Spleen (tissue), 11 donors: Measurements from ENCODE around the gene DTX1. TPM values are rescaled to one million over a fixed set of nuclear protein-coding genes. Genes with fewer than 3 reads are reported as not detected.
"Not testable (repeated sequence)": the region's sequence is repeated elsewhere in the genome, so short reads cannot be mapped to it uniquely, and the experiment has no call there.

Experiments used
- DNase-seq: peaks from one replicate; pipeline ENCODE4 v3.0.0-alpha.2; 2020
- H3K27ac ChIP-seq, 8 donors: fragments of 200-600 bp; sonication (generic) in 7 of 8; 1 replicate in 4 of 8; 2 replicates in 4 of 8; pipeline versions ENCODE4 v1.5.0 to v1.8.0; 2016 to 2021; ENCODE audit warnings: inconsistent platforms in 4 of 8, mild to moderate bottlenecking in 4 of 8, moderate library complexity in 1 of 8
- H3K27me3 ChIP-seq, 7 donors: fragments of 200-600 bp; sonication (generic) in 6 of 7; replicated peaks in 1 of 7; 1 replicate in 4 of 7; 2 replicates in 3 of 7; pipeline versions ENCODE4 v1.5.0 to v1.8.0; 2016 to 2021; ENCODE audit warnings: inconsistent platforms in 3 of 7, mild to moderate bottlenecking in 1 of 7
- H3K36me3 ChIP-seq, 6 donors: fragments of 200-600 bp; sonication (generic) in 5 of 6; 1 replicate in 4 of 6; 2 replicates in 2 of 6; pipeline versions ENCODE4 v1.5.0 to v1.8.0; 2016 to 2021; ENCODE audit warnings: inconsistent platforms in 2 of 6
- H3K4me1 ChIP-seq, 6 donors: fragments of 200-600 bp; sonication (generic) in 5 of 6; 1 replicate in 3 of 6; 2 replicates in 3 of 6; pipeline versions ENCODE4 v1.5.0 to v1.8.0; 2016 to 2021; ENCODE audit warnings: inconsistent platforms in 3 of 6
- H3K4me3 ChIP-seq, 8 donors: fragments of 200-600 bp; sonication (generic) in 7 of 8; 1 replicate in 4 of 8; 2 replicates in 4 of 8; pipeline versions ENCODE4 v1.5.0 to v1.8.0; 2016 to 2021; ENCODE audit warnings: inconsistent platforms in 4 of 8, mild to moderate bottlenecking in 4 of 8, moderate library complexity in 2 of 8
- H3K9me3 ChIP-seq, 8 donors: fragments of 200-600 bp; sonication (generic) in 7 of 8; 1 replicate in 4 of 8; 2 replicates in 4 of 8; pipeline versions ENCODE4 v1.5.0 to v1.8.0; 2016 to 2021; ENCODE audit warnings: inconsistent platforms in 4 of 8
- POLR2A ChIP-seq, 3 donors: fragments of 450-650 bp; IDR thresholded peaks; one replicate each; pipeline ENCODE4 v1.5.1; 2017; ENCODE audit warnings: antibody characterized with exemption in 3 of 3, mild to moderate bottlenecking in 1 of 3
- POLR2AphosphoS5 ChIP-seq, 3 donors: sonication (generic); formaldehyde crosslinking; IDR thresholded peaks; one replicate each; pipeline ENCODE4 v1.5.1; 2017; ENCODE audit warnings: antibody characterized with exemption in 3 of 3
- WGBS, 5 donors: extraction: QIAGEN DNeasy Blood & Tissue Kit in 3 of 5; methylation state at CpG; one replicate each; pipeline versions ENCODE4 v1.1.5 to v1.1.7; 2013 to 2018; 5-methylcytosine and 5-hydroxymethylcytosine counted together
- intact Hi-C: fragments of 100-400 bp; cut with DNase I; formaldehyde crosslinking; loops from one replicate; pipeline ENCODE4 v1.15.0; 2023; ENCODE audit warnings: low total_unique reads
- polyA plus RNA-seq, 3 donors: library from polyadenylated mRNA; stranded (reverse); fragments of 200-250 nt; gene quantifications; one replicate each; pipeline ENCODE4 v1.2.1, GENCODE V29; 2013
- total RNA-seq, 7 donors: library from RNA; depleted of rRNA in 3 of 7; stranded (reverse); fragments of >200 nt in 3 of 7; fragmentation: NEBNext Ultra II Directional in 4 of 7; extraction: Animal tissue kit (Norgen Biotek cat#: 25700) in 4 of 7; gene quantifications; one replicate each; pipeline versions ENCODE4 v1.1.0 to v1.2.1, GENCODE V29; 2016 to 2021
- TF ChIP-seq, protein P1 (sequence below), 11 experiments: fragments of 200-600 bp in 7 of 11; fragments of 450-650 bp in 4 of 11; sonication (generic) in 4 of 11; IDR thresholded peaks in 8 of 11; conservative IDR thresholded peaks in 3 of 11; 1 replicate in 7 of 11; 2 replicates in 4 of 11; pipeline versions ENCODE4 v1.4.0 to v1.8.0; 2016 to 2021; ENCODE audit warnings: antibody characterized with exemption in 11 of 11, inconsistent platforms in 4 of 11, mild to moderate bottlenecking in 1 of 11
- donor health status: healthy with polysubstance abuse.
- donor health status: DM: no; HTN: no; CAD: no; lungs with moderate emphysema.
- donor health status: DM: no; HTN: no; CAD: no.
- donor health status: Bipolar disorder and iron deficiency.
- donor health status: healthy.
- donor health status: DM: no; HTN: no; CAD: no.
- donor health status: DM: yes; HTN: yes; CAD: no.

The DTX1 gene
- total and polyA plus RNA-seq, 10 donors = 53.4 to 141 (median 83.6) TPM

DNA sequence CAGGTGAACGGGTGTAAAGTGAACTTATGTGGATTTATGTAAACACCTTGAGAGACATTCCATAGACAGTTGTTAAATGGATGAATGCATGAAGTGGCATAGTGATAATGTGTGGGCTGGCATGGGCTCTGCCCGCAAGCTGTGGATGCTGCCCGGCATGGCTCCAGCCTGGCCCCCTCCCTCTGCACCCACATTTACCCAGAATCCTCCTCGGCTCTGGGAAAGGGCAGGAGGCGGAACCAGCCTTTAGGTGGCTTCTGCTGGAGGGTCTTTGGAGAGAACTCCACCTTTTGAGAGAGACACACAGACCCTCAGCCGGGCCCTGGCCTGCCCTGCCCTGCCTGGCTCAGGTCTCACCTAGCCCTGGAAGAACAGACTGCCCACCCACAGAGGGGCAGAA lies 60.3 kb downstream of the DTX1 start:
- no peak for TF ChIP-seq POLR2AphosphoS5 (IDR thresholded peaks at IDR 0.05)
- intact Hi-C loops = no loop called here
- Histone ChIP-seq H3K4me3 (no peak overlapping the region), H3K4me1 (no peaks in the 10 kb centered on the region), H3K27me3 (peaks cover 0 to 17% (median 0%) of the 10 kb centered on the region in 7 donors), H3K27ac (no peak overlapping the region), H3K36me3 (no peaks in the 10 kb centered on the region), H3K9me3 (no peaks in the 10 kb centered on the region)
- no peak for DNase-seq
- 69 to 90% (median 75%) methylated on average over 6 of the region's 6 CpGs for WGBS, 5 donors

DNA sequence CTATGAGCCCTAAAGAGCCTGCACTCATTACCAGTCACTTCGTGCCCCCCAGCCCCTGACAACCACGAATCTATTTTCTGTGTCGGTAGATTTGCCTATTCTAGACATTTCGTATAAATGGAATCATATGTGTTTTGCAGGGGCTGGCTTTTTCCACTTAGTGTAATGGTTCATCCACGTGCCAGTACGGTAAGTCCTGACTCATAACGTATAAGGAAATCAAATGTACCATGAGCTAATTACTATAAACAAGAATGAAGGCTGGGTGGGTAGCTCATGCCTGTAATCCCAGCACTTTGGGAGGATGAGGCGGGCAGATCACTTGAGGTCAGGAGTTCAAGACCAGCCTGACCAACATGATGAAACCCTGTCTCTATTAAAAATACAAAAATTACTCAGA lies 61.2 kb downstream of the DTX1 start:
- intact Hi-C loops, H3K4me3 ChIP-seq, H3K27ac ChIP-seq, H3K4me1 ChIP-seq, DNase-seq, H3K9me3 ChIP-seq, H3K36me3 ChIP-seq: not testable (repeated sequence)
- peaks cover 0 to 13% (median 0%) of the 10 kb centered on the region in 7 donors for H3K27me3 ChIP-seq
- 68 to 76% (median 71%) methylated on average over 8 of the region's 8 CpGs for WGBS, 5 donors

DNA sequence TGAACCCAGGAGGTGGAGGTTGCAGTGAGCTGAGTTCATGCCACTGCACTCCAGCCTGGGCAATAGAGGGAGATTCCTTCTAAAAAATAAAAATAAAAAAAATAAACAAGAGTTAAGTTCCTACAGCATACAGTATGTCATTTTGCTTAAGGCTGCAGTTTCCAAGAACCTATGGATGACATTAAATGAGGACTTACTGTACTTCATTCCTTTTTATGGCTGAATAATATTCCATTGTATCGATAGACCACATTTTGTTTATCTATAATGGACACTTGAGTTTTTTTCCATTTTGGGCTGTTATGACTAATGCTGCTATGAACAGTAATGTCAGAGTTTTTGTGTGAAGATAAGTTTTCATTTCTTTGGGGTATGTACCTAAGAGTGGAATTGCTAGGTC lies 61.6 kb downstream of the DTX1 start:
- Histone ChIP-seq H3K4me1 (no peaks in the 10 kb centered on the region), H3K9me3 (peaks cover 0 to 9% (median 6%) of the 10 kb centered on the region in 8 donors), H3K4me3 (no peak overlapping the region), H3K27ac (no peak overlapping the region), H3K36me3 (no peaks in the 10 kb centered on the region), H3K27me3 (peaks cover 0 to 13% (median 0%) of the 10 kb centered on the region in 7 donors)
- TF ChIP-seq POLR2A (IDR thresholded peaks at IDR 0.05) = no peak
- no peak for TF ChIP-seq POLR2AphosphoS5 (IDR thresholded peaks at IDR 0.05)
- TF ChIP-seq, protein P1, sequence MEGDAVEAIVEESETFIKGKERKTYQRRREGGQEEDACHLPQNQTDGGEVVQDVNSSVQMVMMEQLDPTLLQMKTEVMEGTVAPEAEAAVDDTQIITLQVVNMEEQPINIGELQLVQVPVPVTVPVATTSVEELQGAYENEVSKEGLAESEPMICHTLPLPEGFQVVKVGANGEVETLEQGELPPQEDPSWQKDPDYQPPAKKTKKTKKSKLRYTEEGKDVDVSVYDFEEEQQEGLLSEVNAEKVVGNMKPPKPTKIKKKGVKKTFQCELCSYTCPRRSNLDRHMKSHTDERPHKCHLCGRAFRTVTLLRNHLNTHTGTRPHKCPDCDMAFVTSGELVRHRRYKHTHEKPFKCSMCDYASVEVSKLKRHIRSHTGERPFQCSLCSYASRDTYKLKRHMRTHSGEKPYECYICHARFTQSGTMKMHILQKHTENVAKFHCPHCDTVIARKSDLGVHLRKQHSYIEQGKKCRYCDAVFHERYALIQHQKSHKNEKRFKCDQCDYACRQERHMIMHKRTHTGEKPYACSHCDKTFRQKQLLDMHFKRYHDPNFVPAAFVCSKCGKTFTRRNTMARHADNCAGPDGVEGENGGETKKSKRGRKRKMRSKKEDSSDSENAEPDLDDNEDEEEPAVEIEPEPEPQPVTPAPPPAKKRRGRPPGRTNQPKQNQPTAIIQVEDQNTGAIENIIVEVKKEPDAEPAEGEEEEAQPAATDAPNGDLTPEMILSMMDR (IDR thresholded peaks at IDR 0.05 in 8 of 11, conservative IDR thresholded peaks at IDR 0.05 in 3 of 11) = no peak
- intact Hi-C loops = no loop called here
- WGBS, 5 donors = 91 to 100% (median 96%) methylated on average over 1 of the region's 1 CpG
- DNase-seq = no peak

DNA sequence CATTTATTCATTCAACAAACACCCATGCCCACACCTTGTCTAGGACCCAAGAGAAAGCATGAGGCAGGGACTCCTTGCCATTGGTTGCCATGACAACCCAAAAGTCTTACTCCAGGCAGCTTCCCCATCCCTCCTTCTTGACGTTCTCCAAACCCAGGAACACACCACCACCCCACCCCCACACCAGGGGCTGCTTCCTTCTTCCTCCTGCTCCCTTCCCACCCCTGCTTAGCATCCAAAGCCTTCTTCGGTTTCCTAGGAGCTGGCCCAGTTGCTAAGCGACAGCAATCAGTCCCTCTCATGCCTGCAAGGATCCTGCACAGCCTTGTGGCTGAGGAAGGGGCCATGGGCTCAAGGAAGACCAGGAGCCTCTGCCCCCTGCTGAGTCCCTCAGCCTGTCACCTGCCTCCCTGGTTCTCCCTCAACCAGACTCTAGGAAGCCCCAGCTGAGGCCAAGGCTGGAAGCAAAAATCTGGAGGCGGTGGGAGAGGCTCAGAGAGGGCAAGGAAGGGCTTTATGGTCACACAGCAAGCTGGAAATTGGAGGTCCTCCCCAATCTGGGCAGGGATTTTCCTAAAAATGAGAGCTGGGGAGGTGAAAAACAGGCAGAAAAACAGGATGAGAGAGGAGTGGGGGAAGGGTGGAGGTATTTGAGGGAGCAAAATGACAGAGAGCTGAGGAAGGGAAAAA lies 63.6 kb downstream of the DTX1 start:
- Histone ChIP-seq H3K27me3 (peaks cover 0 to 8% (median 0%) of the 10 kb centered on the region in 7 donors), H3K9me3 (peaks cover 0 to 15% (median 9%) of the 10 kb centered on the region in 8 donors), H3K4me1 (no peaks in the 10 kb centered on the region), H3K4me3 (no peak overlapping the region), H3K36me3 (no peaks in the 10 kb centered on the region), H3K27ac (no peak overlapping the region)
- intact Hi-C loops = no loop called here
- TF ChIP-seq, protein P1 (IDR thresholded peaks at IDR 0.05 in 8 of 11, conservative IDR thresholded peaks at IDR 0.05 in 3 of 11) = no peak
- no peak for TF ChIP-seq POLR2AphosphoS5 (IDR thresholded peaks at IDR 0.05)
- no peak for TF ChIP-seq POLR2A (IDR thresholded peaks at IDR 0.05)
- WGBS, 5 donors = 28 to 38% (median 36%) methylated on average over 4 of the region's 4 CpGs
- DNase-seq = no peak

DNA sequence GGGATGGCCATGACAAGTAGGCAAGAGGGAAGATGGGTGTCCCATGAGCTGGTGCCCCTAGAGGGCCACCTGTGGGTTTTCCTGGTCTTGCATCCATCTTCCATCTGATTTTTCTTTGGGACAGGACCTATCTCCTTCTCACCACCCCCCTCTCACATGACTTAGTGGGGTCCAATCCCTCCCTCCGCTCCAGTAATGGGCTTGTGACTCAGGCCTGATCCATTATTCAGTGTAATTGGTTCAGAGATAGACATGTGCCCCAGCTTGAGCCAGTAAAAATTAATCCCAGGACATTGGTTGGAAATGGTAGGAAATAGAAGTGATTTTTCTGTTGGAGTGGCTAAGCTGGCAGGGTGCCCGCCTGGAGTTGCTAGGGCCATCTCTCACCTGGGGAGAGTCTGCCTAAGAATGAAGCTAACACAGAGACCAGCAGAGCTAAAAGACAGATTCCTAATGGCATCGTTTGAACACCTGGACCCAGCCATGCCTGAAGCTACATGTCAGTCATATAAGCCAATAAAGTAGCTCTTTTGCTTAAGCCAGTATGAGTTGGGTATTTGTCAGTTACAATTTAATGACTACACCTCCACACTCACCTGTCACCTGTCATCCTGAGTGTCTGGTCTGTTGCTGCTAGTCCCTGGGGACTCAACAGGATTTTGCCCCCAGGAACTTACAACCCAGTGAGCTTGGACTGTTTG lies 64.3 kb downstream of the DTX1 start:
- Histone ChIP-seq H3K36me3 (no peaks in the 10 kb centered on the region), H3K4me3 (no peak overlapping the region), H3K9me3 (peaks cover 0 to 15% (median 9%) of the 10 kb centered on the region in 8 donors), H3K27me3 (peaks cover 0 to 8% (median 0%) of the 10 kb centered on the region in 7 donors), H3K27ac (no peak overlapping the region), H3K4me1 (no peaks in the 10 kb centered on the region)
- DNase-seq = no peak
- 64 to 90% (median 75%) methylated on average over 3 of the region's 3 CpGs for WGBS, 5 donors
- intact Hi-C loops = no loop called here
- TF ChIP-seq, protein P1 (IDR thresholded peaks at IDR 0.05 in 8 of 11, conservative IDR thresholded peaks at IDR 0.05 in 3 of 11) = no peak
- TF ChIP-seq POLR2AphosphoS5 (IDR thresholded peaks at IDR 0.05) (no peak), POLR2A (IDR thresholded peaks at IDR 0.05) (no peak)
